Smooth muscle cell (in vitro differentiated cells): ENCODE results near the gene AMFR. TPM values are rescaled to one million over a fixed set of nuclear protein-coding genes. Genes with fewer than 3 reads are reported as not detected.

Source experiments
- DNase-seq: peaks from one replicate; lab custom pipeline; 2025; ENCODE audit not compliant: unreplicated experiment; lab: John Stamatoyannopoulos, UW
- H2AFZ ChIP-seq: fragments of 200-600 bp; sonication (generic); 2 replicates; pipeline ENCODE4 v1.6.0; 2016; ENCODE audit warnings: antibody characterized with exemption, low read depth, mild to moderate bottlenecking
- H3F3A ChIP-seq: fragments of 200-600 bp; sonication (generic); 2 replicates; pipeline ENCODE4 v1.6.0; 2017; ENCODE audit warnings: antibody characterized with exemption, low read depth
- H3K27ac ChIP-seq: fragments of 200-600 bp; sonication (generic); 2 replicates; pipeline ENCODE4 v1.5.1; 2016; ENCODE audit warnings: low read depth, mild to moderate bottlenecking
- H3K27me3 ChIP-seq: fragments of 200-600 bp; sonication (generic); 2 replicates; pipeline ENCODE4 v1.6.1; 2016; ENCODE audit warnings: low read depth, mild to moderate bottlenecking
- H3K36me3 ChIP-seq: fragments of 200-600 bp; sonication (generic); 2 replicates; pipeline ENCODE4 v1.5.1; 2016; ENCODE audit warnings: low read depth
- H3K4me1 ChIP-seq: fragments of 200-600 bp; sonication (generic); 2 replicates; pipeline ENCODE4 v1.5.1; 2016; ENCODE audit warnings: low read depth
- H3K4me2 ChIP-seq: fragments of 200-600 bp; sonication (generic); 2 replicates; pipeline ENCODE4 v1.6.0; 2016; ENCODE audit warnings: mild to moderate bottlenecking
- H3K4me3 ChIP-seq: fragments of 200-600 bp; sonication (generic); 2 replicates; pipeline ENCODE4 v1.5.1; 2016; ENCODE audit warnings: mild to moderate bottlenecking
- H3K79me2 ChIP-seq: fragments of 200-600 bp; sonication (generic); 2 replicates; pipeline ENCODE4 v1.6.0; 2016; ENCODE audit warnings: low read depth, mild to moderate bottlenecking
- H3K9ac ChIP-seq: fragments of 200-600 bp; sonication (generic); 2 replicates; pipeline ENCODE4 v1.6.0; 2016; ENCODE audit warnings: low read depth
- H3K9me3 ChIP-seq: fragments of 200-600 bp; sonication (generic); replicated peaks from 2 replicates; pipeline ENCODE4 v1.5.1; 2016; ENCODE audit warnings: low read depth
- H4K20me1 ChIP-seq: fragments of 200-600 bp; sonication (generic); 2 replicates; pipeline ENCODE4 v1.6.0; 2016; ENCODE audit warnings: low read depth
- CTCF ChIP-seq: fragments of 200-600 bp; sonication (generic); IDR thresholded peaks from 2 replicates; pipeline ENCODE4 v1.5.1; 2017; ENCODE audit warnings: borderline replicate concordance, mild to moderate bottlenecking, antibody characterized with exemption; ENCODE audit not compliant: insufficient read depth, poor library complexity, severe bottlenecking
- WGBS: methylation state at CpG from one replicate; pipeline ENCODE4 v1.1.7; 2016; ENCODE audit warnings: low lambda C conversion rate; 5-methylcytosine and 5-hydroxymethylcytosine counted together
- polyA plus RNA-seq: library from polyadenylated mRNA; unstranded; fragments of >200 nt; fragmentation: Nextera tagmentation; extraction: Ambion mirVana; gene quantifications from 2 replicates; pipeline ENCODE4 v1.2.1, GENCODE V29; 2016
- total RNA-seq: library from RNA; depleted of rRNA; stranded (reverse); fragments of >200 nt; gene quantifications from 2 replicates; pipeline ENCODE4 v1.2.3, GENCODE V29; 2014

The AMFR gene
- total and polyA plus RNA-seq, 2 experiments from 2014 or later: 45.2 to 76.6 TPM

GRCh38 chr16:56352351-56353053 is 72.8 kb downstream of the AMFR start:
- 90% methylated on average over 7 of the region's 7 CpGs for WGBS
- Histone ChIP-seq H3K4me3 (no peak overlapping the region), H3F3A (peaks cover 6% of the 10 kb centered on the region), H3K4me1 (peaks cover 14% of the 10 kb centered on the region), H3K4me2 (no peak overlapping the region), H3K9ac (no peak overlapping the region), H3K27ac (no peak overlapping the region), H4K20me1 (no peaks in the 10 kb centered on the region), H3K36me3 (no peaks in the 10 kb centered on the region), H3K9me3 (no peaks in the 10 kb centered on the region), H3K79me2 (no peaks in the 10 kb centered on the region), H3K27me3 (no peaks in the 10 kb centered on the region), H2AFZ (no peak overlapping the region)
- no peak for TF ChIP-seq CTCF
- no peak for DNase-seq

GRCh38 chr16:56351481-56351880 is 73.9 kb downstream of the AMFR start:
- Histone ChIP-seq H3K27ac (no peak overlapping the region), H2AFZ (no peak overlapping the region), H3K9ac (no peak overlapping the region), H3K4me1 (peaks cover 4% of the 10 kb centered on the region), H3F3A (peaks cover under 1% of the 10 kb centered on the region), H3K4me3 (no peak overlapping the region), H3K27me3 (no peaks in the 10 kb centered on the region), H4K20me1 (no peaks in the 10 kb centered on the region), H3K36me3 (no peaks in the 10 kb centered on the region), H3K9me3 (no peaks in the 10 kb centered on the region), H3K4me2 (no peak overlapping the region), H3K79me2 (no peaks in the 10 kb centered on the region)
- DNase-seq: no peak
- 95% methylated on average over 6 of the region's 6 CpGs for WGBS
- TF ChIP-seq CTCF: no peak

GRCh38 chr16:56350491-56351405 is 74.6 kb downstream of the AMFR start:
- TF ChIP-seq CTCF: no peak
- H3K9ac ChIP-seq: no peak overlapping the region
- H3F3A ChIP-seq: no peaks in the 10 kb centered on the region
- no peak overlapping the region for H3K27ac ChIP-seq
- no peaks in the 10 kb centered on the region for H3K27me3 ChIP-seq
- WGBS: 89% methylated on average over 22 of the region's 22 CpGs
- H3K4me1 ChIP-seq: no peaks in the 10 kb centered on the region
- H3K36me3 ChIP-seq: no peaks in the 10 kb centered on the region
- H3K4me3 ChIP-seq: no peak overlapping the region
- H2AFZ ChIP-seq: no peak overlapping the region
- H3K4me2 ChIP-seq: no peak overlapping the region
- no peak for DNase-seq
- no peaks in the 10 kb centered on the region for H4K20me1 ChIP-seq
- no peaks in the 10 kb centered on the region for H3K79me2 ChIP-seq
- H3K9me3 ChIP-seq: no peaks in the 10 kb centered on the region
